OCI-LY7 (cell line): ENCODE data around the gene TBX5. TPM values are rescaled to one million over a fixed set of nuclear protein-coding genes. Genes with fewer than 3 reads are reported as not detected.

Experiments
- BruUV-seq: library from RNA; stranded (reverse); fragments of 400-500 nt; replicated peaks from 2 replicates; lab custom pipeline; 2021; lab: Mats Ljungman, UMichigan
- CTCF ChIA-PET: fragments of 300-600 bp; sonication (Branson Sonifier 250); formaldehyde crosslinking; loops from one replicate; lab custom pipeline; 2022; ENCODE audit warnings: antibody characterized with exemption; ENCODE audit not compliant: unreplicated experiment; lab: Charles Lee
- POLR2A ChIA-PET: fragments of 300-600 bp; sonication (Branson Sonifier 250); formaldehyde crosslinking; loops from one replicate; lab custom pipeline; 2022; ENCODE audit warnings: antibody characterized with exemption; lab: Charles Lee
- DNase-seq: peaks from one replicate; pipeline ENCODE4 v3.0.0-alpha.2; 2015; ENCODE audit warnings: low spot score
- H2AFZ ChIP-seq: fragments of 200-600 bp; sonication (generic), shearing (Covaris generic); 2 replicates; pipeline ENCODE4 v1.6.1; 2014; ENCODE audit warnings: mild to moderate bottlenecking, antibody characterized with exemption, low read length, moderate library complexity
- H3K27ac ChIP-seq: fragments of 200-600 bp; sonication (generic); 2 replicates; pipeline ENCODE4 v1.5.1; 2014; ENCODE audit warnings: mixed run types, low read depth, mild to moderate bottlenecking, moderate library complexity, low read length, inconsistent platforms; ENCODE audit not compliant: poor library complexity, severe bottlenecking
- H3K36me3 ChIP-seq: fragments of 200-600 bp; sonication (generic); 2 replicates; pipeline ENCODE4 v1.6.1; 2014; ENCODE audit warnings: mild to moderate bottlenecking, antibody characterized with exemption, low read length, moderate library complexity, mixed read lengths; ENCODE audit not compliant: insufficient read depth
- H3K4me1 ChIP-seq: fragments of 200-600 bp; sonication (generic); 2 replicates; pipeline ENCODE4 v1.5.1; 2014; ENCODE audit warnings: mild to moderate bottlenecking, low read length; ENCODE audit not compliant: insufficient read depth, poor library complexity, severe bottlenecking
- H3K4me2 ChIP-seq: fragments of 200-600 bp; sonication (generic); 2 replicates; pipeline ENCODE4 v1.6.1; 2014; ENCODE audit warnings: mild to moderate bottlenecking, low read length
- H3K4me3 ChIP-seq: fragments of 200-600 bp; sonication (generic); 2 replicates; pipeline ENCODE4 v1.5.1; 2014; ENCODE audit warnings: mild to moderate bottlenecking, low read depth, low read length; ENCODE audit not compliant: poor library complexity, severe bottlenecking
- H3K79me2 ChIP-seq: fragments of 200-600 bp; sonication (generic); 2 replicates; pipeline ENCODE4 v1.6.1; 2016; ENCODE audit warnings: low read depth, mild to moderate bottlenecking, low read length, moderate library complexity, mixed read lengths; ENCODE audit not compliant: insufficient read depth
- H3K9me2 ChIP-seq: fragments of 200-600 bp; sonication (generic); 2 replicates; pipeline ENCODE4 v1.6.1; 2016; ENCODE audit warnings: mild to moderate bottlenecking, low read length, mixed read lengths; ENCODE audit not compliant: insufficient read depth
- H3K9me3 ChIP-seq: fragments of 200-600 bp; sonication (generic); 2 replicates; pipeline ENCODE4 v1.6.1; 2014; ENCODE audit warnings: mild to moderate bottlenecking, mixed run types, low read length, mixed read lengths
- H4K20me1 ChIP-seq: fragments of 200-600 bp; sonication (generic); 2 replicates; pipeline ENCODE4 v1.6.1; 2014; ENCODE audit warnings: mild to moderate bottlenecking, antibody characterized with exemption, low read length, moderate library complexity, mixed read lengths; ENCODE audit not compliant: insufficient read depth
- EZH2phosphoT487 ChIP-seq: fragments of 200-600 bp; sonication (generic); IDR thresholded peaks from 2 replicates; pipeline ENCODE4 v1.6.1; 2018; ENCODE audit warnings: low read depth, borderline replicate concordance, mild to moderate bottlenecking, mixed run types, antibody characterized with exemption, low read length, moderate library complexity, mixed read lengths
- intact Hi-C: fragments of 100-400 bp; cut with micrococcal nuclease; formaldehyde crosslinking; loops from one replicate; pipeline ENCODE4 v1.10.0; 2022; ENCODE audit not compliant: unreplicated experiment
- total RNA-seq, 2 experiments: library from RNA; depleted of rRNA in 1 of 2; stranded (reverse); fragments of >200 nt in 1 of 2; shearing (Covaris generic) in 1 of 2; gene quantifications; 2 replicates each; pipeline ENCODE4 v1.2.3, GENCODE V29; 2014 to 2022
- TF ChIP-seq, protein P1 (sequence below): fragments of 200-600 bp; sonication (generic); conservative IDR thresholded peaks from 2 replicates; pipeline ENCODE4 v1.5.1; 2014; ENCODE audit warnings: mild to moderate bottlenecking, antibody characterized with exemption, low read length, moderate library complexity, mixed read lengths

TBX5 gene
- total RNA-seq, 2 experiments from 2014 or later: not detected

DNA sequence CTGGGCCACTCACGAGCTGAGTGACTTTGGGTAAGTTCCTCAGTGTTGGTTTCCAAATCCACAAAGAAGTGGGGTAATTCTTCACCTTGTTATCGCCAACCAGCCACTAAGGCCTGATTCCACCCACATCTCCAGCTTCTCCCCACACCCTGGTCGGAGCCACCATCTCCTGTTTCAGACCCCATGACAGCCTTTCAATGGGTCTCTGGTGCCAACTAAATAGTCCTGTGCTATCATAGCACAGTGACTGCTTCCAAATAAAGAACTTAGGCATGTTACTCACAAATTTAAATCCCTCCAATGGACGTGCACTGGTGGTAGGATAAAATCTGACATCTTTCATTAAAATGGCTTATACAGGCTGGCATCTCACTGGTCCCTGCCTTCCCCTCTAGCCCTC lies 44.0 kb downstream of the TBX5 start:
- H3K4me1 ChIP-seq: no peaks in the 10 kb centered on the region
- H2AFZ ChIP-seq: no peak overlapping the region
- CTCF ChIA-PET: no interaction called here
- no peak overlapping the region for H3K4me2 ChIP-seq
- DNase-seq: no peak
- BruUV-seq: no TSS peak
- H3K79me2 ChIP-seq: no peaks in the 10 kb centered on the region
- no peak overlapping the region for H3K4me3 ChIP-seq
- no peaks in the 10 kb centered on the region for H3K9me3 ChIP-seq
- no peaks in the 10 kb centered on the region for H4K20me1 ChIP-seq
- TF ChIP-seq, protein P1, sequence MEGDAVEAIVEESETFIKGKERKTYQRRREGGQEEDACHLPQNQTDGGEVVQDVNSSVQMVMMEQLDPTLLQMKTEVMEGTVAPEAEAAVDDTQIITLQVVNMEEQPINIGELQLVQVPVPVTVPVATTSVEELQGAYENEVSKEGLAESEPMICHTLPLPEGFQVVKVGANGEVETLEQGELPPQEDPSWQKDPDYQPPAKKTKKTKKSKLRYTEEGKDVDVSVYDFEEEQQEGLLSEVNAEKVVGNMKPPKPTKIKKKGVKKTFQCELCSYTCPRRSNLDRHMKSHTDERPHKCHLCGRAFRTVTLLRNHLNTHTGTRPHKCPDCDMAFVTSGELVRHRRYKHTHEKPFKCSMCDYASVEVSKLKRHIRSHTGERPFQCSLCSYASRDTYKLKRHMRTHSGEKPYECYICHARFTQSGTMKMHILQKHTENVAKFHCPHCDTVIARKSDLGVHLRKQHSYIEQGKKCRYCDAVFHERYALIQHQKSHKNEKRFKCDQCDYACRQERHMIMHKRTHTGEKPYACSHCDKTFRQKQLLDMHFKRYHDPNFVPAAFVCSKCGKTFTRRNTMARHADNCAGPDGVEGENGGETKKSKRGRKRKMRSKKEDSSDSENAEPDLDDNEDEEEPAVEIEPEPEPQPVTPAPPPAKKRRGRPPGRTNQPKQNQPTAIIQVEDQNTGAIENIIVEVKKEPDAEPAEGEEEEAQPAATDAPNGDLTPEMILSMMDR: no peak
- TF ChIP-seq EZH2phosphoT487: no peak
- POLR2A ChIA-PET: no interaction called here
- intact Hi-C loops: no loop called here
- H3K36me3 ChIP-seq: no peaks in the 10 kb centered on the region
- no peaks in the 10 kb centered on the region for H3K9me2 ChIP-seq
- no peak overlapping the region for H3K27ac ChIP-seq

DNA sequence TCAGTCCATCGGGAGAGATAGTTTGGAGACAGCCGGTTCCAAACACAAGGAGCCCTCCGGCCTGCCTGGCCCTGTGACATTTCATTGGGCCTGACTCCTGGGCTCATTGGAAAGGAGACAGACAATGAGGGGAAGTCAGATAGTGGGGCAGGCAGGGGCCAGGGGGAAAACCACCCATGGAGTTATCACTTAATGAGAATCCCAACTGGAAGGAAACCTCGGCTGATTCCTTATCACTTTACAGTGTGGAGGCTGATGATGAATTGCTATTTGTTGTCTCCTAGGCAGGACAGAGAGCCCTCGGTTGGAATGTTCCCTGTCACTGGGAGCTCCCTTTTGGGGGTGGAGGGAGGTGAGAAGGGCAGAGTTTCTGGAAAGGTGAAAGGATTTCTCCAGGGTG lies 44.4 kb downstream of the TBX5 start:
- H3K4me2 ChIP-seq: no peak overlapping the region
- no peaks in the 10 kb centered on the region for H3K9me2 ChIP-seq
- intact Hi-C loops: no loop called here
- no peak overlapping the region for H3K27ac ChIP-seq
- no peaks in the 10 kb centered on the region for H3K9me3 ChIP-seq
- POLR2A ChIA-PET: interaction anchor here (0.5 kb wide), 1 partner anchor 31 kb away, joined by 4 read pairs; no protein-coding TSS in a partner anchor
- CTCF ChIA-PET: no interaction called here
- no peaks in the 10 kb centered on the region for H4K20me1 ChIP-seq
- no TSS peak for BruUV-seq
- no peaks in the 10 kb centered on the region for H3K79me2 ChIP-seq
- H3K4me1 ChIP-seq: no peaks in the 10 kb centered on the region
- DNase-seq: no peak
- TF ChIP-seq, protein P1: no peak
- no peak for TF ChIP-seq EZH2phosphoT487
- H3K4me3 ChIP-seq: no peak overlapping the region
- H2AFZ ChIP-seq: no peak overlapping the region
- H3K36me3 ChIP-seq: no peaks in the 10 kb centered on the region

DNA sequence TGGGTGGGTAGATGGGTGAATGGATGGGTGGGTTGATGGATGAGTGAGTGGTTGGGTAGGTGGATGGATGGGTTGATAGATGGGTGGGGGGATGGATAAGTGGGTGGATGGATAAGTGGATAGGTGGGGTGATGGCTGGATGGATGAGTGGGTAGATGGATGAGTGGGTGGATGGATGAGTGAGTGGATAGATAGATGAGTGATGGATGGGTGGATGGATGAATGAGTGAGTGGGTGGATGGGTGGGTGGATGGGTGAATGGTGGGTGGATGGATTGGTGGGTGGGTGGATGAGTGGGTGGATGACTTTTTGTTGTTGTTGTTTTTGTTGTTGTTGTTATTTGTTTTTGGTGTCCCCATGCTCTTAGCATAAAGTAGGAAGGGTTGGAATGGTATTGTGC lies 45.5 kb downstream of the TBX5 start:
- Histone ChIP-seq H3K4me1 (no peaks in the 10 kb centered on the region), H2AFZ (no peak overlapping the region), H3K4me2 (no peak overlapping the region), H3K9me3 (no peaks in the 10 kb centered on the region), H3K27ac (no peak overlapping the region), H3K79me2 (no peaks in the 10 kb centered on the region), H3K36me3 (no peaks in the 10 kb centered on the region), H3K4me3 (no peak overlapping the region), H4K20me1 (no peaks in the 10 kb centered on the region), H3K9me2 (no peaks in the 10 kb centered on the region)
- TF ChIP-seq EZH2phosphoT487: no peak
- TF ChIP-seq, protein P1: no peak
- intact Hi-C loops: no loop called here
- ChIA-PET CTCF (no interaction called here), POLR2A (no interaction called here)
- no TSS peak for BruUV-seq
- DNase-seq: no peak
